ENCODE measurements around the gene PTPRK.
"Not testable (repeated sequence)": the region's sequence is repeated elsewhere in the genome, so short reads cannot be mapped to it uniquely, and the experiment has no call there.

Gene PTPRK

DNA sequence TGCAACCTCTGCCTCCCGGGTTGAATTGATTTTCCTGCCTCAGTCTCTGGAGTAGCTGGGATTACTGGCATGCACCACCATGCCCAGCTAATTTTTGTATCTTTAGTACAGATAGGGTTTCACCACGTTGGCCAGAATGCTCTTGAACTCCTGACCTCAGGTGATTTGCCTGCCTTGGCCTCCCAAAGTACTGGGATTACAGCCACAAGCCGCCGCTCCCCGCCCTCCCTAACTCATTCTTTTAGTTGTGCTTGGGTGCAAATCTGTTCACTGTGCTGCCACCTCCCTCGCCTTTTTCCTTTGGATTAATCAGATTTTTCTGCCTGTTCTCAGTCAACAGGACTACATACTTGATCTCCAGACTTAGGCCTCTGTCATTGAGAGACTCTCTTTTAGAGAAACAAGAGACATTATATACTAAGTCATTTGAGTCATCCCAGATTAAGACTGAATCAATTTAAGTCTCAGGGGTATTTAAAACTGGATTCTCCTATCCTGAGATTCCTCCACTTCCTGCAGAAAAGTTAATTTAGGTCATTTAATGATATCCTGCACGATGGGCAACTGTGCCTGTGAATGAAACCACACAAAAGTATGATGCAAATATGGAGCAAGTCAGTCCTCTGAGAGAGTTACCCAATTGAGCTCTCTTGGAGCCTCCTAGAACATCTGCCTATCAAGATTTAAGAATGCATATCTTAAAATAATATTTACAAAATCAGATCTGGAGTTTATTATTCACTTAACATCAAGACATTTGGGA is 483.4 kb downstream of the PTPRK start:
- DNase-seq (ENCODE audit: low read depth in 4 of 4, low spot score in 1 of 4), result no peak

DNA sequence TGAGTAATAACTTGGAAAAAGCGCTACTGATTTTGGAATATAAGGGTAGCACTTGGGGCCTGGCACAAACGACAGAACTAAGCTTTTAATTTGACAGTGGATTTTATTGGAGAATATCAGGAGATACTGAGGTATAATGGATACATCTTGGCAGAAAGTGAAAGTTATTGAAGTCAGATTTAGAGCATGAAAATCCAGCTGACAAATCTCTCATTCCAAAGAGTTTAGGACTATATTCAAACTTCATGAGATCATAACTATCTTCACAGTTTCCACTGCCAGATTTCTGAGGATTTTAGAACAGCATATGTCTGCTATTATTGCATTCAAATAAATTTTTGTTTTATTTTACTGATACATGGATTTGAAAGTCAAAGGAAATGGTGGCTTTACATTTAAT is 487.2 kb downstream of the PTPRK start:
- no peak for DNase-seq (ENCODE audit: low read depth in 4 of 4, low spot score in 1 of 4)

DNA sequence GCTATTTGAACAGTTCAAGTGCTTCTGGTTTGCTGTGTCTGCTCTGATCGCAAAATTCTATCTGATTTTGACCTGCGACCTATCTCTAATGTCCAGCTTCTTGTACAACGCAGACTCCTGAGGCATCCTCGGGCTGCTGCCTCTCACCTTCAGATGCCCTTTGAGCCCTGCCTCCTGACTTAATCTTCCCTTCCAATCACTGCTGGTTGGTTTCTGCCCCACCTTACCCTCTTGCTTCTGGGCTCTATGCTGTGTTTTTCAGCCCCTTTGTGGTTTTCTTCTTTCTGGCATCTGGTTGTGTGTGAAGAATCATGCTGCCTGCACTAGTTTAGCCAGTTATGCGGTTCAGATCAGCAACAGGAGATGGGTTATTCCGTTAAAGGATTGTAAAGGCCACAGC is 488.4 kb downstream of the PTPRK start:
- DNase-seq (ENCODE audit: low read depth in 4 of 4, low spot score in 1 of 4), result no peak

DNA sequence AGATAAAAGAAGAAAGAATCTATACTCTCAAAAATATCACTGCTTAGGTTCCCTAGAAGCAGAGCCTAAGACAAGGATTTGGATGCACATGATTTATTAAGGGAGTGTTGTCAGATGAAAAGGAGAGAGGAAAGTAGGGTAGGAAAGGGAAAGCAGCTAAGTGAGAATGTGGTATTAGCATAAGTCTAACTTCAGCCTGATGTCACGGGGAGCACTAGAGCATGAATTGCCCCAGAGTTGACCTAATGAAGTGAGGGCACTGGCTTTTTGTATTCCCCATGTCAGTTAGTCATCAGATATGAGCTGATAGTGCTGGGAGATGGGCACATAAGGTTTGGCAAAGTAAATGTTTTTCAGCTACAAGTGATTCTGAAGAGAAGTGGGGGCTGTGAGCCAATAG is 490.6 kb downstream of the PTPRK start:
- no peak for DNase-seq (ENCODE audit: low read depth in 4 of 4, low spot score in 1 of 4)

DNA sequence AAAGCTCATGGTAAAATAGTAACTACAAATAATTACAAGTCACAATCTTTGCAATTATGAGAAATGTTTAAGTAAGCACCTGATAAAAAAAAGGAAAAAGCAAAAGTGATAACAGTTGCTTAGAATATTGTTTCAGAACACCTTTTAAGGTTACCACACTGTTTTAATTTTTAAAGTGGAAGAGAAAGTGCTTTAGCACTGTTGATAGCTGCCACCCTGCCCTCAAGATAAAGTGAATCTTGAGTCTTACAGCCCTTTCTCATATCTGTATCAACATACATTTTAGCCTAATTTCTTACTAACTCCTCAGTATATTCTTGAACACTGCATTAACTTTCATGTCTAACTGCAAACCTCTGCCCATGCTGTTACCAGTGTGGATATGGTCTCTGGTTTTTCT is 492.2 kb downstream of the PTPRK start:
- no peak for DNase-seq (ENCODE audit: low read depth in 4 of 4, low spot score in 1 of 4)

DNA sequence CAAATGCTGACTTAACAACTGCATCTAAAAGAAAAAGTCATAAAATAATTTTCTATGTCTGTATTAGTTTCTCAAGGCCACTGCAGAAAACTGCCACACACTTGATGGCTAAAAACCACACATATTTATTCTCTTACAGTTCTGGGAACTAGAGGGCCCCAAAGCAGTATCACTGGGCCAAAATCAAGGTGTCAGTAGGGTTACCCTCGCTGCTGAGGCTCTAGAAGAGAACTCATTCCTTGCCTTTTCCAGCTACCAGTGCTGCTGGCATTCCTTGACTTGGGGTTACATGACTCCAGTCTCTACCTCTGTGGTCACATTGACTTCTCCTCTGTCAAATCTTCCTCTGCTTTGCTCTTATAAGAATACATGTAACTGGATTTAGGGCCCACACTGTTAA is 494.9 kb downstream of the PTPRK start:
- DNase-seq (ENCODE audit: low read depth in 4 of 4, low spot score in 1 of 4), result no peak

DNA sequence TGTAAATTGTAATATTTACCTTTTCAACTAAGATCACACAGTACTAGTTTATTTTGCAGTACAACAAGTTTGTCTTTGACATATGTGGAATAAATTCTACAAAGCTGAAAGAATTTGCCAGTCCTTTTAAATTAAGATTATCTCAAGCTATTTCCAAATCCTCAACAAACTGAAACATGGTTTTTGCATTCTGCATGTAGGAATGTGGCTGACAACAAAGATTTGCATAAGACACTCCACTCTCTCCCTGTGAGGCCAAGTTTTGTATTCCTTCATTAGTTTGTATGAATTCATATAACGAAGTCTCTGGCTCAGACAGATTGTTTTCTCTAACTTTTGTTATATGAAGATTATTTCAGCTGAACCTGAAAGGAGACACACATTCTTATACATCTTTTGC is 495.4 kb downstream of the PTPRK start:
- DNase-seq (ENCODE audit: low read depth in 4 of 4, low spot score in 1 of 4), result no peak

GRCh38 chr6:128024046-128024445 is 496.4 kb downstream of the PTPRK start:
- no peak for DNase-seq (ENCODE audit: low read depth in 4 of 4, low spot score in 1 of 4)

- no peak for DNase-seq (ENCODE audit: low read depth in 4 of 4, low spot score in 1 of 4)
Measured at GRCh38 chr6:128018821-128019220, 501.6 kb downstream of the PTPRK start.

GRCh38 chr6:128017288-128017687 is 503.1 kb downstream of the PTPRK start:
- DNase-seq (ENCODE audit: low read depth in 4 of 4, low spot score in 1 of 4), result no peak

- no peak for DNase-seq (ENCODE audit: low read depth in 4 of 4, low spot score in 1 of 4)
Measured at GRCh38 chr6:128007658-128008057, 512.7 kb downstream of the PTPRK start.

DNA sequence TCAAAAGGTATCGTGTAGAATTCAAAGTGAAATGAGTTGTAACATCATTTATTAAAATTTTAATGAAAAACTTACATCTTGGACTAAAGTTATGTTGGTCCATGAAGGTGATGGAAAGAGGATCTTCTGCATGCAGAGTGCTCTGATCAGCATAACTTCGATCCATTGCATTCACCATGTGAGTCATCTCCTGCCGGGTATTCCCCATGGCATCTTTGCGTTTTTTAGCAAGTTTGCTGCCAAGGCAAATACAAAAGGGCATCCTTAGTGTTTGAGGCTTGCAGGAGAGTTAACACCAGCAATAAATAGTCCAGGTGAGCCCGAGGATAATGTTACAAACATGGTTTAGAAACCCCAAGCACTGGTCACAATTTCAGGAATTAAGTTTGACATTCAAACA is 515.4 kb downstream of the PTPRK start:
- DNase-seq (ENCODE audit: low read depth in 4 of 4, low spot score in 1 of 4), result no peak

- DNase-seq (ENCODE audit: low read depth in 4 of 4, low spot score in 1 of 4), result no peak
Measured at GRCh38 chr6:128000363-128000762, 520.0 kb downstream of the PTPRK start.

GRCh38 chr6:127998985-127999384 is 521.4 kb downstream of the PTPRK start:
- no peak for DNase-seq (ENCODE audit: low read depth in 4 of 4, low spot score in 1 of 4)

- DNase-seq (ENCODE audit: low read depth in 4 of 4, low spot score in 1 of 4), result no peak
Measured at GRCh38 chr6:127997496-127998164, 522.8 kb downstream of the PTPRK start.

DNA sequence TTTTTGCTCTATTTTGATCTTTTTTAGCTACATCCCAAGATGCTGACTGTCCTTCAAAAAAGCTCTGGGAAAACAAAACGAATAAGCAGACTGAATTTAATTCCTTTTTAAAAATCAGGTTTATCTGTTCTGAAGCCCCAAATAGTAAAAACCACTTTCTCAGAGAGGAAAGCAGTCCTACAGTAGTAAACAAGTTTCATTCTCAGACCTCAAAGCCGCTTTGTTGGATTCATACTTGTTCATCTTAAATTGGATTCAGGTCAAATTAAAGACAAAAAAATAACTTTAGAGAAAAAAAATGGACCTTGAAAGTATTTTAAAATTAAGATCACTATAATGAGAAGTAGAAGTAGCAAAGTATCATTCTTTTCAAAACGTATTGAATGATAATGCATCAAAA is 523.5 kb downstream of the PTPRK start:
- DNase-seq (ENCODE audit: low read depth in 4 of 4, low spot score in 1 of 4), result no peak

GRCh38 chr6:127992144-127992543 is 528.3 kb downstream of the PTPRK start:
- no peak for DNase-seq (ENCODE audit: low read depth in 4 of 4, low spot score in 1 of 4)

DNA sequence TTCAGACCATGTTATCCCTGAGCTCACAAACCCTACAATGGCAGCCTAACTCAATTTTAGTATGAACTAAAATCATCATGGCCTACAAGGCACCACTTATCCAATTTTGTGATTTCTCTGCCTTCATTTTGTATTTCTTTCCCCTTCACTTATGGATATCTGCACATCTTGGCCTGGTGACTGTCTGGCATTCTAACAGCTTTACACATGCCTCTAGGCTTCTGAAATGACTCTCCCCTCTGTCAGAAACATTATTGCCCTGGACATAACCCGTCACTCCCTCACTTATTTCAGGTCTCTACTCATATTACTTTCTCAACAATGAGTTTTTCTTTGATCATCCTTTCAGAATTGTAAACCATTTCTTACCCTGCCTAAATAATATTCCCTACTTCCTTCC is 530.3 kb downstream of the PTPRK start:
- no peak for DNase-seq (ENCODE audit: low read depth in 4 of 4, low spot score in 1 of 4)

GRCh38 chr6:127980996-127981395 is 539.4 kb downstream of the PTPRK start:
- no peak for DNase-seq (ENCODE audit: low read depth in 4 of 4, low spot score in 1 of 4)

GRCh38 chr6:127978185-127978584 is 542.2 kb downstream of the PTPRK start:
- not testable (repeated sequence) for DNase-seq (ENCODE audit: low read depth in 4 of 4, low spot score in 1 of 4)

DNA sequence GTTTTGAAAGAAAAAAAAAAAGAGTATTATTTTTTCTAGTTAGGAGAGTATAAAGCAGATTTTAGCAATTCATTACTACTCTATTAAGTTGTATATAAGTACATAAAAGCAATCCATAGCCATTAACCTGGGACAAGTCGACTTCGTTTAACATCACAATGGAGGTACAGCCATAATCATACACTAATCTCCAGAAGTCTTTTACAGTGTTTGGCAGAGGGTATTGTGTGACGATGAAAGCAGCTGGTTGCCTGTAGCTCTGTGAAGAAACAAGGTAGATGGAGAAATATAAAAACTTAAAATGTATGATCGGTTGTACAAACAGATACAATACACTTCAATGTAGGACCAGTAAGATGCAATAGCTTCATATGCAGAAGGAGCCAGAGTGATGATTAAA is 543.6 kb downstream of the PTPRK start:
- no peak for DNase-seq (ENCODE audit: low read depth in 4 of 4, low spot score in 1 of 4)

- DNase-seq (ENCODE audit: low read depth in 4 of 4, low spot score in 1 of 4), result no peak
Measured at GRCh38 chr6:127976111-127976510, 544.3 kb downstream of the PTPRK start.

DNA sequence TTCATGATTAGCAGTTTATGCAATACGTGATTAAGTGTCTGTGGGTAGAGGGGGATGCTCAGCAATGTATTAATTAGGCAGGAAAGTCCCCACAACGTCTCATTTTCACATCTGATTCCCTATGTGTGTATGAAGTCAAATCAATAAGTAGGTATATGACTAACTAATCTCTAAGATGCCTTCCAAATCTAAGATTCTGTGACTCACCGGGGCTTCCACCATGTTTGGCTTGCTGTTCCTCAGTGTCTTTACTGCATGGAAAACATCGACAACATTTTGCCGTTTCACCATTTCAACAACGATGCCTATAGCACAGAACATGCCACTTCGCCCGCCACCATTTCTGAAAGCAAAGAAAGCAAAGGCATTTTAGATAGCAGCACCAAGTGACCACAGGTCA is 547.6 kb downstream of the PTPRK start:
- DNase-seq (ENCODE audit: low read depth in 4 of 4, low spot score in 1 of 4), result peak in 1 of 4 experiments; percentile 21
